Measurements from ENCODE around the gene AGTRAP. TPM values are rescaled to one million over a fixed set of nuclear protein-coding genes. Genes with fewer than 3 reads are reported as not detected.

AGTRAP gene
- total RNA-seq, 1 donor from 2014 or later: 64.5 TPM

- no peak for TF ChIP-seq CTCF (IDR thresholded peaks at IDR 0.05)
- intact Hi-C loops (cut with DNase I): no loop called here
- H3K4me3 ChIP-seq: no peak overlapping the region
- H3K27ac ChIP-seq: no peak overlapping the region
- no peaks in the 10 kb centered on the region for H3K27me3 ChIP-seq (ENCODE audit: low read depth)
- H3K36me3 ChIP-seq: peaks cover 61% of the 10 kb centered on the region
- H3K9me3 ChIP-seq: no peaks in the 10 kb centered on the region
- ATAC-seq (no peak), DNase-seq (no peak)
- peaks cover 5% of the 10 kb centered on the region for H3K4me1 ChIP-seq
These were observed 14.1 kb downstream of the AGTRAP start for GRCh38 chr1:11749996-11750395.

GRCh38 chr1:11751087-11751486 is 15.2 kb downstream of the AGTRAP start:
- Histone ChIP-seq H3K4me3 (no peak overlapping the region), H3K9me3 (no peaks in the 10 kb centered on the region), H3K36me3 (peaks cover 50% of the 10 kb centered on the region), H3K27me3 (ENCODE audit: low read depth) (no peaks in the 10 kb centered on the region), H3K27ac (no peak overlapping the region), H3K4me1 (peaks cover 5% of the 10 kb centered on the region)
- DNase-seq (no peak), ATAC-seq (no peak)
- intact Hi-C loops (cut with DNase I): no loop called here
- TF ChIP-seq CTCF (IDR thresholded peaks at IDR 0.05): no peak

- Histone ChIP-seq H3K9me3 (no peaks in the 10 kb centered on the region), H3K4me1 (peaks cover 5% of the 10 kb centered on the region), H3K27ac (no peak overlapping the region), H3K4me3 (no peak overlapping the region), H3K27me3 (ENCODE audit: low read depth) (no peaks in the 10 kb centered on the region), H3K36me3 (peaks cover 36% of the 10 kb centered on the region)
- no peak for DNase-seq
- intact Hi-C loops (cut with DNase I): no loop called here
- no peak for ATAC-seq
- TF ChIP-seq CTCF (IDR thresholded peaks at IDR 0.05): no peak
These were observed 16.6 kb downstream of the AGTRAP start for GRCh38 chr1:11752359-11753088.

GRCh38 chr1:11753555-11754208 is 17.7 kb downstream of the AGTRAP start:
- DNase-seq: no peak

GRCh38 chr1:11757047-11757446 is 21.1 kb downstream of the AGTRAP start:
- no peak for TF ChIP-seq CTCF (IDR thresholded peaks at IDR 0.05)
- ATAC-seq (no peak), DNase-seq (no peak)
- H3K4me3 ChIP-seq: no peak overlapping the region
- no peaks in the 10 kb centered on the region for H3K9me3 ChIP-seq
- H3K4me1 ChIP-seq: peaks cover 5% of the 10 kb centered on the region
- no peaks in the 10 kb centered on the region for H3K36me3 ChIP-seq
- no peak overlapping the region for H3K27ac ChIP-seq
- intact Hi-C loops (cut with DNase I): no loop called here
- peaks cover 10% of the 10 kb centered on the region for H3K27me3 ChIP-seq (ENCODE audit: low read depth)

More at GRCh38 chr1:11753555-11754208, 17.7 kb downstream of the AGTRAP start:
- no peak for TF ChIP-seq CTCF (IDR thresholded peaks at IDR 0.05)
- peaks cover 25% of the 10 kb centered on the region for H3K36me3 ChIP-seq
- no peak overlapping the region for H3K27ac ChIP-seq
- no peak overlapping the region for H3K4me3 ChIP-seq
- H3K9me3 ChIP-seq: no peaks in the 10 kb centered on the region
- intact Hi-C loops (cut with DNase I): no loop called here
- ATAC-seq: peak in 1 of 2 donors; percentile 17
- H3K27me3 ChIP-seq (ENCODE audit: low read depth): no peaks in the 10 kb centered on the region
- peaks cover 5% of the 10 kb centered on the region for H3K4me1 ChIP-seq

All from lower lobe of right lung (tissue), 2 donors.